ENCODE results near the gene HERC5. TPM values are rescaled to one million over a fixed set of nuclear protein-coding genes. Genes with fewer than 3 reads are reported as not detected.

The HERC5 gene
- total RNA-seq, 1 experiment from 2014 or later = 7.2 TPM

GRCh38 chr4:88414755-88415154 lies 42.2 kb upstream of the HERC5 start:
- intact Hi-C loops (cut with micrococcal nuclease) = no loop called here
- Histone ChIP-seq H3K9me3 (ENCODE audit: control insufficient read depth in 1 of 2, insufficient read depth in 1 of 2, low read depth in 1 of 2, low read length in 2 of 2) (no peaks in the 10 kb centered on the region), H3K27ac (ENCODE audit: low read depth, low read length) (no peak overlapping the region), H3K36me3 (ENCODE audit: control insufficient read depth in 1 of 2, insufficient read depth in 2 of 2, low read length in 2 of 2) (no peaks in the 10 kb centered on the region), H3K9ac (ENCODE audit: low read length) (no peak overlapping the region), H3K79me2 (ENCODE audit: insufficient read depth, low read length) (no peaks in the 10 kb centered on the region), H3K27me3 (ENCODE audit: insufficient read depth, low read length) (no peaks in the 10 kb centered on the region), H2AFZ (ENCODE audit: low read depth, low read length, poor library complexity, severe bottlenecking) (no peak overlapping the region), H3K4me2 (ENCODE audit: low read length) (no peak overlapping the region), H4K20me1 (ENCODE audit: insufficient read depth) (no peaks in the 10 kb centered on the region), H3K9me2 (ENCODE audit: insufficient read depth) (no peaks in the 10 kb centered on the region), H3K4me1 (ENCODE audit: control insufficient read depth in 1 of 2, insufficient read depth in 2 of 2, low read length in 2 of 2) (no peaks in the 10 kb centered on the region), H3K4me3 (replicated peaks in 1 of 2; ENCODE audit: low read depth in 1 of 2, low read length in 2 of 2) (no peak overlapping the region)
- BruUV-seq (replicated peaks) = no TSS peak
- DNase-seq (ENCODE audit: low read depth, low spot score) = no peak
- ChIA-PET CTCF (no interaction called here), RAD21 (ENCODE audit: low non-redundant PET in 1 of 2, low total read pairs in 2 of 2, uncharacterized antibody in 2 of 2, unreplicated experiment in 2 of 2) (no interaction called here), POLR2A (no interaction called here)
- no peak for TF ChIP-seq EGR1 (IDR thresholded peaks at IDR 0.05; ENCODE audit: low read depth)
- TF ChIP-seq ZNF274 (IDR thresholded peaks at IDR 0.05; ENCODE audit: low read depth, low read length) = no peak
- no peak for TF ChIP-seq POLR2AphosphoS5 (IDR thresholded peaks at IDR 0.05; ENCODE audit: low read depth, low read length)
- no peak for TF ChIP-seq CEBPB (IDR thresholded peaks at IDR 0.05; ENCODE audit: low read depth)
- no peak for TF ChIP-seq SRF (IDR thresholded peaks at IDR 0.05; ENCODE audit: low read depth)
- no peak for TF ChIP-seq ZBTB33 (IDR thresholded peaks at IDR 0.05; ENCODE audit: extremely low read depth, insufficient replicate concordance, low read length)
- no peak for TF ChIP-seq CBX3 (IDR thresholded peaks at IDR 0.05; ENCODE audit: low read depth)
- TF ChIP-seq ZFX (IDR thresholded peaks at IDR 0.05) = no peak
- no peak for TF ChIP-seq SIN3A (IDR thresholded peaks at IDR 0.05; ENCODE audit: low read depth)
- TF ChIP-seq RAD21 (IDR thresholded peaks at IDR 0.05; ENCODE audit: low read depth) = no peak
- TF ChIP-seq CTCF (IDR thresholded peaks at IDR 0.05 in 2 of 3, conservative IDR thresholded peaks at IDR 0.05 in 1 of 3; ENCODE audit: borderline replicate concordance in 1 of 3, insufficient read depth in 1 of 3, low read depth in 2 of 3, low read length in 2 of 3) = no peak
- TF ChIP-seq YY1 (IDR thresholded peaks at IDR 0.05; ENCODE audit: extremely low read depth, insufficient replicate concordance, low read depth, low read length) = no peak
- no peak for TF ChIP-seq POLR2A (IDR thresholded peaks at IDR 0.05; ENCODE audit: borderline replicate concordance, extremely low read depth, insufficient read depth, insufficient read length)
- TF ChIP-seq TCF7L2 (IDR thresholded peaks at IDR 0.05; ENCODE audit: borderline replicate concordance, extremely low read depth, insufficient read depth, insufficient read length) = no peak
- TF ChIP-seq MAX (IDR thresholded peaks at IDR 0.05) = no peak
- no peak for TF ChIP-seq REST (IDR thresholded peaks at IDR 0.05; ENCODE audit: low read depth)
- TF ChIP-seq EZH2 (IDR thresholded peaks at IDR 0.05) = no peak
- TF ChIP-seq FOSL1 (IDR thresholded peaks at IDR 0.05; ENCODE audit: low read depth) = no peak
- no peak for TF ChIP-seq ELF1 (IDR thresholded peaks at IDR 0.05; ENCODE audit: borderline replicate concordance, low read depth)
- TF ChIP-seq SP1 (IDR thresholded peaks at IDR 0.05; ENCODE audit: low read depth) = no peak
- ATAC-seq = no peak
